Activated CD8-positive, alpha-beta memory T cell treated with anti-CD3 and anti-CD28 coated beads for 48 hours (primary cell): Measurements from ENCODE around the gene FAM124B.

Experiments
- DNase-seq, 3 experiments: peaks; one replicate each; pipeline ENCODE4 v3.0.0-alpha.2; 2020; ENCODE audit warnings: low read depth in 2 of 3, low spot score in 2 of 3

The FAM124B gene

DNA sequence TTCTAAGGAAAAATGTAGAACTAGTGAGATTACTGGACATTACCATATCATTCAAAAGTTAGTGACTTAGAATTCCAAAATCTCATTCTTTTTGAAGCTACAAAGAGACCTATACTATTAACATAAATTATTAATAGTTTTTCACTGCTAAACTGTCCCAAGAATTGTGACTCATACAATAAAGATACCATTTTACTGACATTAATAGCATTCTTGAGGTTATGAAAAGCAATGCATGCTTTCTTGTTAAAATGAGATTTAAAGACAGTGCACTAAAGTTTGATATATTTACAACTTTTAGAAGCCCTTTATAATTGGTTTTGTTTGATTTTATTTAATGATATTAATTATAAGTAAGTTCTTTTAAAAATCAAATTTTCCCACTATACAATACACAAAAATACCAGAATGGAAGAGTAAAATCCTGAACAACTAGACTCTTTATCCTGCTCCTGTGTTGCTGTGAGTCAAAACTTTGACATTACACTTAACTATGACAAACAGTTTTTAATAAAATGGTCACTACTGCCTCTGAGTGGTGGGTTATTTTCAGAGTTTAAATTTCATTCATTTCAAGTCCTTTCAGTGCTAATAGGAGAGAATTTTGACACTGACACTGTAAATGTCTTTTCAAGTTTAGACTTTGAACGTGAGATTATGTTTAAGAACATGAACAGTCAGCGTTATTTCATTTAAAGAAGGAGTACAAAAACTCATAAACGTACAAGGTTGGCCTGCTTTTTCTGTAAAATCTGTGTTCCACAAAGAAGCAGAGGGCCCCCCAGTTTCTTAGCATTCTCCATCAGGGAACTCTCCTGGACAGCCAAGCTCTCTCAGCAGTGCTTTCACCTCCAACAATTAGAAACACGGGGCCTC, 54.5 kb downstream of the FAM124B start:
- no peak for DNase-seq

DNA sequence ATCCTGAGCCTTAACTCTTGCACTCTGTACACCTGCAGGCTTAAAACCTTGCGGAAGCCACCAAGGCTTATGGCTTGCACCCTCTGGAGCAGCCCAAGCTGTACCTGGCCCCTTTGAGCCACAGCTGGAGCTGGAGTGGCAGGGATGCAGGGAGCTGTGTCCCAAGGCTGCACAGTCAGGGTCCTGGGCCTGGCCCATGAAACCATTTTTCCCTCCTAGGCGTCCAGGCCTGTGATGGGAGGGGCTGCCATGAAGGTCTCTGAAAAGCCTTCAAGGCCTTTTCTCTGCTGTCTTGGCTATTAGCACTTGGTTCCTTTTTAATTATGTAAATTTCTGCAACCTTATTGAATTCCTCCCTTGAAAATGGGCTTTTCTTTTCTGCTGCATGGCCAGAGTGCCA, 56.4 kb downstream of the FAM124B start:
- DNase-seq, result no peak

DNA sequence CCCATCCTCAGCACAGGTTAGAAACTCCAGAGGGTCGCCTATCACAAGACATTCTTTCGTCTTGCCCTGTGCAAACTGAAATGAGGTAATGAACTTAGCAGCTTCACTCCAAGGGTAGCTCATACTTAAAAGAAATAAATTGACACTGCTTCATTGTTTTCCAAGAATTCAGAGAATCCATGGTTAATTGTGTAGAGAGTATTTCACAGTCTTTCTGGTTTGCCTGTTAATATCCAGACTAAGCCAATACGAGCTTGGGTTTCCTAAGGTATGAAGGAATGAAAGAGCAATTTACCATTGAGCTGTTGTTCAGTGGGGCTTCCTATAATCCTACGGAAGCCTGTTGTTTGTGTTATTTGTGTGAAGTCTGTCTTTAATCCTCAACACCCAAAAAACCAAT, 58.7 kb downstream of the FAM124B start:
- DNase-seq, result no peak

DNA sequence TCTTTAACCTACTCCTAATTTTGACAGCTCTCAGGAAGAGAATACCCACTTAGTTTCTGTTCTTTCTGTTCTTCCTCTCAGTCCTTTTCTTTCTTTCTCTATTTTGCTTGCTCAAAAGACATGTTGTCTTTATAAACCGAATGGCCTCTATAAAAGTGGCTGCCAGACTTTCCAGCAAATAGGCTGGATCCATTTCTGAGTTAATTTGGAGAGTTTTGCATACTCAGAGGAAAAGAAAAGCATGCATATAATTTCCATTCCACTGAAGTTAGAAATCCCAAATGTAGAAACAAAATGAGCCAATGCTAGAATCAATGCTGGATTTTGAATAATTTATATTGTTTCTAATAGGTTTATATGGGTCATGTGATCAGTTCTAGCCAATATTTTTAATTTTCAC, 65.9 kb downstream of the FAM124B start:
- DNase-seq, result no peak

DNA sequence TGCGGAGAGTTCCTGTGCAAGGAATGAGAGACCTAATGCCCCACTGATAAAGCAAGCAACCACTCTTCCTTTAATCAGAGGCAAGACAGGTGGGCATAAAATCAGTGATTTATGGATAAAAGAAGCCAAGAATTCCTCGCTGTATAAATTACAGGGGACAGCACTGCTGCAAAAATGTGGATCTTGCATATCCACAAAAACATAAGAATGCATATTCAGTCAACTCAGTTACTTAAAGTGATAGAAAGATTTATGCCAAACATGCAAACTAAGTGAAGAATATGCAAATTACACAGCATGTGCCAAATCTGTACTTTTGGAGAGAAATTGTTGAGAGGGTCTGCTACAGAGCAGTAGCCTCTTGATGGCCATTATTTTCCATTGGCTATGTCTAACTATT, 67.2 kb downstream of the FAM124B start:
- no peak for DNase-seq

DNA sequence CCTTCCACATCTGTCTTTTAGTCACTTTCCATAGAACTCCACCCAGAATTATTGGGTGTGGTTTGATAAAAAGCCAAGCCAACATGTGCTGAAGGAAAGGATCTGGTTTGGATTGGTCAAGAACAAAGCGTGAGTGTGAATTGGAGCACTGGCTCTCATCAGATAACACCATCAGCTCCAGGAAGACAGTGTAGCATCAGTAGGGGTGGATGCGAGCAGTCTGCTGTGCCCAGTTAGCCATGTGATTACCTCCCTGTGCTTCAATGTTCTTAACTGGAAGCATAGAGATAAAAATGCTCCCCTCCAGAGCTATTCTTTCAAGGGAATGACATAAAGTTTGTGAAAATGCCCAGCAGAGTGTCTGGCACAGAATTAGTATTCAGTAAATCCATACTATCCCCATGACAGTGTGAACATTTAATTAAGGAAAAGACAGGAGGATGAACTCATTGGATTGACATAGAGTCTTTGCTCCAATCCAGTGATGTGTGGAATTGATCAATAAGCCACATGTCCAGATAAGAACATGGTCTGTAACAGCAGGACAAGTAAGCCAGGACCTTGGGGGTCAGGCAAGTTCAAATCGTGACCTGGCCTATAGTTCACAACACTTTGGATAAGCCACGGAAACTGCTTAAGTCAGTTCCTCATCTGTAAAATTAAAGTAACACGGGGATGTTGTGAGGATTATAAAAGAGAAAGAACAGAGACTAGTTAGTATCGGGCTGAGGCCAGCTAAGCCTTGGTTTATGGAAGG, 68.0 kb downstream of the FAM124B start:
- DNase-seq, result no peak

DNA sequence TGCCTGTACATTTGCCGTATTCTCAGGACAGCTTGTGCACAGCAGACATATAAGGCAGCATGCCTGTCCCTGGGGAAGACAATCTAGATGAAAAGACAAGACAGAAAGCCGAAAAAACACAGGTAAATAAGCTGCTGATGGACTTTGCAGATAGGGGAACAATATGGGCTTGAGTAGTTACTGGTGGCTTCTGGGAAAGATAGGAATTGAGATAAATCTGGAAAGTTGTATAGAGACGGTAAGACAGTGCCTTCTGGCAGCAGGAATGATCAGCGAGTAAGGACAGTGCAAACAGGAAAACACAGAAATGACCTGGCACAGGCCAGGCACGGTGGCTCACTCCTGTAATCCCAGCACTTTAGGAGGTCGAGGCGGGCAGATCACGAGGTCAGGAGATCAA, 70.2 kb downstream of the FAM124B start:
- no peak for DNase-seq

DNA sequence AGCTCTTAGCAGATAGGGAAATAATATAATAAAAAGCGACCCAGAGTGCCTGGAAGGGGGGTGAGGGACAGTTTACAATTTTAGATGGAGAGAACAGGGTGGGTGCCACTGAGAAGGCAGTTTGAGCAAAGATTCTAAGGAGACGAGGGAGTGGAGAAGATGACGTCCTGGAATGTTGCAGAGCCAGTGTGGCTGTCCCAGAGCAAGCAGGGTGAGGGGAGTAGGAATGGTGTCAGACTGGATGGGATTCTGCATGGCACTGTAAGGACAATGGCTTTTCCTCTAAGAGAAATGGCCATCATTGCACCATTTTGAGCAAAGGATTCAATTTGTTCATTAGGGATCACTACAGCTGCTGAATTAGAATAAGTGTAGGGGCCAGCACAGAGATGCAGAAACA, 73.1 kb downstream of the FAM124B start:
- DNase-seq, result no peak
